Sigmoid colon (tissue), 7 donors: ENCODE data around the gene ULBP3. TPM values are rescaled to one million over a fixed set of nuclear protein-coding genes. Genes with fewer than 3 reads are reported as not detected.

Experiments
- DNase-seq: peaks from one replicate; pipeline ENCODE4 v3.0.0-alpha.2; 2019
- H3K27ac ChIP-seq, 4 donors: fragments of 200-600 bp; sonication (generic); one replicate each; pipeline ENCODE4 v1.5.1; 2016 to 2019; ENCODE audit warnings: mild to moderate bottlenecking in 1 of 4
- H3K27me3 ChIP-seq, 3 donors: fragments of 200-600 bp; sonication (generic); one replicate each; pipeline ENCODE4 v1.5.1; 2019; ENCODE audit warnings: mild to moderate bottlenecking in 1 of 3
- H3K36me3 ChIP-seq, 4 donors: fragments of 200-600 bp; sonication (generic); one replicate each; pipeline ENCODE4 v1.5.1; 2016 to 2019
- H3K4me1 ChIP-seq, 4 donors: fragments of 200-600 bp; sonication (generic); one replicate each; pipeline ENCODE4 v1.5.1; 2017 to 2019
- H3K4me3 ChIP-seq, 4 donors: fragments of 200-600 bp; sonication (generic); one replicate each; pipeline ENCODE4 v1.5.1; 2017 to 2019; ENCODE audit warnings: mild to moderate bottlenecking in 2 of 4, moderate library complexity in 1 of 4
- H3K9me3 ChIP-seq, 4 donors: fragments of 200-600 bp in 3 of 4; sonication (generic) in 3 of 4; one replicate each; pipeline versions ENCODE4 v1.5.1 to v1.6.1; 2013 to 2019
- CTCF ChIP-seq, 4 experiments: fragments of 450-650 bp in 3 of 4; fragments of 200-600 bp in 1 of 4; IDR thresholded peaks; one replicate each; pipeline ENCODE4 v1.5.1; 2016 to 2019; ENCODE audit warnings: antibody characterized with exemption in 4 of 4, mild to moderate bottlenecking in 3 of 4, moderate library complexity in 2 of 4
- EP300 ChIP-seq, 4 donors: sonication (generic); formaldehyde crosslinking; IDR thresholded peaks; one replicate each; pipeline ENCODE4 v1.6.1; 2017; ENCODE audit warnings: antibody characterized with exemption in 4 of 4
- POLR2A ChIP-seq, 2 donors: fragments of 450-650 bp; IDR thresholded peaks; one replicate each; pipeline ENCODE4 v1.6.1; 2016; ENCODE audit warnings: antibody characterized with exemption in 2 of 2, mild to moderate bottlenecking in 2 of 2, moderate library complexity in 2 of 2
- POLR2AphosphoS5 ChIP-seq, 4 donors: sonication (generic); formaldehyde crosslinking; IDR thresholded peaks; one replicate each; pipeline ENCODE4 v1.6.1; 2017; ENCODE audit warnings: antibody characterized with exemption in 4 of 4
- WGBS, 2 donors: extraction: QIAGEN DNeasy Blood & Tissue Kit; methylation state at CpG; one replicate each; pipeline ENCODE4 v1.1.7; 2013; 5-methylcytosine and 5-hydroxymethylcytosine counted together
- intact Hi-C: fragments of 100-400 bp; cut with DNase I; formaldehyde crosslinking; loops from one replicate; pipeline ENCODE4 v1.15.1; 2023
- polyA plus RNA-seq, 3 donors: library from polyadenylated mRNA; stranded (reverse); fragments of 200-250 nt; gene quantifications; one replicate each; pipeline ENCODE4 v1.2.3, GENCODE V29; 2013
- total RNA-seq, 4 donors: library from RNA; depleted of rRNA; stranded (reverse); fragments of >200 nt; gene quantifications; one replicate each; pipeline ENCODE4 v1.1.0, GENCODE V29; 2016
- donor health status: healthy with polysubstance abuse.
- donor health status: Bipolar disorder and iron deficiency.
- donor health status: healthy.

Gene ULBP3
- total and polyA plus RNA-seq, 7 donors = 0.95 to 1.5 TPM; not detected in 5

- H3K4me1 ChIP-seq = no peaks in the 10 kb centered on the region
- no peak for DNase-seq
- H3K36me3 ChIP-seq = no peaks in the 10 kb centered on the region
- H3K27ac ChIP-seq = no peak overlapping the region
- H3K4me3 ChIP-seq = no peak overlapping the region
- TF ChIP-seq POLR2A (IDR thresholded peaks at IDR 0.05) (no peak), POLR2AphosphoS5 (IDR thresholded peaks at IDR 0.05) (no peak), CTCF (IDR thresholded peaks at IDR 0.05) (no peak), EP300 (IDR thresholded peaks at IDR 0.05) (no peak)
- intact Hi-C loops = no loop called here
- no peaks in the 10 kb centered on the region for H3K9me3 ChIP-seq
- 93 to 95% methylated on average over 1 of the region's 1 CpG for WGBS, 2 donors
- peaks cover 0 to 5% (median 0%) of the 10 kb centered on the region in 3 donors for H3K27me3 ChIP-seq
These were observed 18.4 kb upstream of the ULBP3 start for GRCh38 chr6:150087336-150087735.

- TF ChIP-seq POLR2AphosphoS5 (IDR thresholded peaks at IDR 0.05) (no peak), EP300 (IDR thresholded peaks at IDR 0.05) (no peak), CTCF (IDR thresholded peaks at IDR 0.05) (no peak), POLR2A (IDR thresholded peaks at IDR 0.05) (no peak)
- Histone ChIP-seq H3K27ac (no peak overlapping the region), H3K36me3 (no peaks in the 10 kb centered on the region), H3K27me3 (peaks cover 0 to 5% (median 3%) of the 10 kb centered on the region in 3 donors), H3K9me3 (no peaks in the 10 kb centered on the region), H3K4me1 (no peaks in the 10 kb centered on the region), H3K4me3 (no peak overlapping the region)
- intact Hi-C loops = no loop called here
- DNase-seq = no peak
- WGBS, 2 donors = 92 to 93% methylated on average over 7 of the region's 7 CpGs
These were observed 17.1 kb upstream of the ULBP3 start for GRCh38 chr6:150086026-150086425.

DNA sequence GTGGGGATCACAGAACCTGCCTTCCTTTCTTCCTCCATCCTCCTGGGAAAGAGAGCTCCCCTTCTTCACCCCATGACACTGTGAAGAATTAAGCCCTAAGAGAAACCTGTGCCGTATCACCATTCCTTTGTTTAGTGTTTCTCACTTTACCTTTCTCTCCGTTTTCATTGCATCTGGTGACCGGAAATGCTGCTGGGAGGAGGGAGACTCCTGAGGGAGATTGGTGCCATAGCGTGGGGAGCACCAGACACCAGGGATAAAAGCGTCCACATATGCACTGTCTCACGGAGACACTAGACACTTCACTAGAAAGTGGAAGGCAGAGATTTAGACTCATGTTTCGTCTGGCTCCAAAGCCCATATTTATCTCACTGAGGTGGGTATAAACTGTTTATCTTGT lies 15.5 kb upstream of the ULBP3 start:
- no peak overlapping the region for H3K27ac ChIP-seq
- no peaks in the 10 kb centered on the region for H3K9me3 ChIP-seq
- TF ChIP-seq POLR2A (IDR thresholded peaks at IDR 0.05) (no peak), CTCF (IDR thresholded peaks at IDR 0.05) (no peak), POLR2AphosphoS5 (IDR thresholded peaks at IDR 0.05) (no peak), EP300 (IDR thresholded peaks at IDR 0.05) (no peak)
- peaks cover 0 to 5% (median 3%) of the 10 kb centered on the region in 3 donors for H3K27me3 ChIP-seq
- intact Hi-C loops = loop anchor here (5.0 kb wide), 1 partner anchor 733 kb away; no protein-coding TSS in a partner anchor
- no peak for DNase-seq
- H3K36me3 ChIP-seq = no peaks in the 10 kb centered on the region
- 89 to 92% methylated on average over 7 of the region's 7 CpGs for WGBS, 2 donors
- H3K4me3 ChIP-seq = no peak overlapping the region
- H3K4me1 ChIP-seq = no peaks in the 10 kb centered on the region

GRCh38 chr6:150083839-150084238 lies 14.9 kb upstream of the ULBP3 start:
- H3K27ac ChIP-seq = no peak overlapping the region
- peaks cover 0 to 5% (median 3%) of the 10 kb centered on the region in 3 donors for H3K27me3 ChIP-seq
- H3K9me3 ChIP-seq = no peaks in the 10 kb centered on the region
- 92 to 94% methylated on average over 3 of the region's 3 CpGs for WGBS, 2 donors
- no peaks in the 10 kb centered on the region for H3K36me3 ChIP-seq
- intact Hi-C loops = loop anchor here (5.0 kb wide), 1 partner anchor 733 kb away; no protein-coding TSS in a partner anchor
- H3K4me1 ChIP-seq = no peaks in the 10 kb centered on the region
- H3K4me3 ChIP-seq = no peak overlapping the region
- no peak for DNase-seq
- no peak for TF ChIP-seq EP300 (IDR thresholded peaks at IDR 0.05)
- TF ChIP-seq POLR2AphosphoS5 (IDR thresholded peaks at IDR 0.05) = no peak
- no peak for TF ChIP-seq CTCF (IDR thresholded peaks at IDR 0.05)
- TF ChIP-seq POLR2A (IDR thresholded peaks at IDR 0.05) = no peak

- Histone ChIP-seq H3K4me3 (no peak overlapping the region), H3K27me3 (peaks cover 0 to 5% (median 3%) of the 10 kb centered on the region in 3 donors), H3K36me3 (no peaks in the 10 kb centered on the region), H3K9me3 (no peaks in the 10 kb centered on the region), H3K4me1 (no peaks in the 10 kb centered on the region), H3K27ac (no peak overlapping the region)
- DNase-seq = no peak
- TF ChIP-seq EP300 (IDR thresholded peaks at IDR 0.05) = no peak
- TF ChIP-seq POLR2A (IDR thresholded peaks at IDR 0.05) = no peak
- TF ChIP-seq POLR2AphosphoS5 (IDR thresholded peaks at IDR 0.05) = no peak
- TF ChIP-seq CTCF (IDR thresholded peaks at IDR 0.05) = no peak
- WGBS, 2 donors = 68 to 80% methylated on average over 4 of the region's 4 CpGs
- intact Hi-C loops = loop anchor here (2.0 to 5.0 kb wide), 2 partner anchors 313 to 736 kb away; no protein-coding TSS in a partner anchor
These were observed 12.8 kb upstream of the ULBP3 start for GRCh38 chr6:150081702-150082101.
